Prostate gland (tissue), 2 donors: Measurements from ENCODE around the gene SPIN1.

ENCODE experiments used
- CTCF ChIP-seq, 4 experiments: fragments of 200-600 bp in 2 of 4; fragments of 450-650 bp in 2 of 4; sonication (generic) in 2 of 4; IDR thresholded peaks; 1 replicate in 3 of 4; 2 replicates in 1 of 4; pipeline ENCODE4 v1.5.1; 2016 to 2019; ENCODE audit warnings: antibody characterized with exemption in 4 of 4, mild to moderate bottlenecking in 2 of 4, moderate library complexity in 2 of 4
- POLR2A ChIP-seq: fragments of 450-650 bp; IDR thresholded peaks from one replicate; pipeline ENCODE4 v1.6.1; 2016; ENCODE audit warnings: antibody characterized with exemption, mild to moderate bottlenecking
- POLR2AphosphoS5 ChIP-seq: sonication (generic); formaldehyde crosslinking; IDR thresholded peaks from one replicate; pipeline ENCODE4 v1.6.1; 2017; ENCODE audit warnings: antibody characterized with exemption

GRCh38 chr9:88435336-88435735 is 47.1 kb downstream of the SPIN1 start:
- TF ChIP-seq CTCF (IDR thresholded peaks at IDR 0.05) (no peak), POLR2AphosphoS5 (no peak), POLR2A (no peak)
